ENCODE data around the gene CSPG4. TPM values are rescaled to one million over a fixed set of nuclear protein-coding genes. Genes with fewer than 3 reads are reported as not detected.

CSPG4 gene
- total and polyA plus RNA-seq, 2 of the 4 experiments (the other 2 are of a cell fraction), result 12.4 to 28.4 TPM

GRCh38 chr15:75653347-75653913 lies 59.2 kb downstream of the CSPG4 start:
- H2AK5ac ChIP-seq (ENCODE audit: low read depth, low read length), result peak overlapping the region; percentile 35; the same call in 1 of the 2 replicates
- H2BK15ac ChIP-seq (ENCODE audit: low read depth, low read length), result no peak overlapping the region
- H3K27me3 ChIP-seq (ENCODE audit: control insufficient read depth, insufficient read depth, low read length), result no peaks in the 10 kb centered on the region
- H2AK9ac ChIP-seq (replicated peaks; ENCODE audit: low read depth, low read length, poor library complexity), result peak overlapping the region; percentile 7
- in situ Hi-C loops (cut with MboI; ENCODE audit: low sequenced_read_pairs), result no loop called here
- no peak overlapping the region for H2BK120ac ChIP-seq (ENCODE audit: low read depth, low read length)
- H3K9me1 ChIP-seq (ENCODE audit: insufficient read depth, low read length), result peaks cover 49% of the 10 kb centered on the region
- H4K91ac ChIP-seq (ENCODE audit: insufficient read depth, low read depth, low read length), result no peak overlapping the region
- H3K18ac ChIP-seq (ENCODE audit: low read depth, low read length), result no peak overlapping the region
- ChIA-PET POLR2A (ENCODE audit: unreplicated experiment) (no interaction called here), CTCF (no interaction called here)
- no peak overlapping the region for H4K5ac ChIP-seq (ENCODE audit: low read depth, low read length)
- H2BK5ac ChIP-seq (ENCODE audit: low read depth, low read length, poor library complexity, severe bottlenecking), result no peak overlapping the region
- H4K8ac ChIP-seq (ENCODE audit: low read depth in 2 of 2, low read length in 2 of 2), result no peak overlapping the region
- dilution Hi-C loops (cut with HindIII; ENCODE audit: low sequenced_read_pairs, unreplicated experiment), result no loop called here
- H3K9ac ChIP-seq (ENCODE audit: low read depth, low read length), result 0 out of 2 replicates have a peak overlapping the region, but pooled peaks have one; percentile 4
- peak overlapping the region; percentile 29 for H2AFZ ChIP-seq (replicated peaks; ENCODE audit: low read length, poor library complexity)
- H3K14ac ChIP-seq (replicated peaks; ENCODE audit: low read depth, low read length), result no peak overlapping the region
- intact Hi-C loops (cut with micrococcal nuclease), result no loop called here
- H2BK20ac ChIP-seq (ENCODE audit: low read depth, low read length), result no peak overlapping the region
- no TSS peak for BruUV-seq (replicated peaks)
- H3K4ac ChIP-seq (ENCODE audit: low read depth, low read length), result no peak overlapping the region
- DNase-seq, result no peak
- WGBS, 2 experiments (ENCODE audit: extremely low coverage in 2 of 2, insufficient read length in 1 of 2), result 86% methylated on average over 7 of the region's 16 CpGs; no CpG with 5 or more reads in 1 of the 2 experiments
- peaks cover 41% of the 10 kb centered on the region for H3K4me1 ChIP-seq (ENCODE audit: control insufficient read depth, insufficient read depth, low read length)
- no peak for ATAC-seq (ENCODE audit: low read depth)
- no peaks in the 10 kb centered on the region for H3K9me3 ChIP-seq (ENCODE audit: control insufficient read depth, insufficient read depth, low read length)
- no peak overlapping the region for H3K56ac ChIP-seq (ENCODE audit: extremely low read depth, insufficient read depth, low read length)
- H3K4me3 ChIP-seq (ENCODE audit: insufficient read depth, low read depth, low read length), result no peak overlapping the region
- H3K36me3 ChIP-seq (ENCODE audit: control insufficient read depth, insufficient read depth, low read length), result peaks cover 66% of the 10 kb centered on the region
- peak overlapping the region; percentile 22 for H3K4me2 ChIP-seq (ENCODE audit: low read depth, low read length)
- H3K23ac ChIP-seq (ENCODE audit: low read depth, low read length), result no peak overlapping the region
- peaks cover 26 to 98% of the 10 kb centered on the region in 2 experiments for H3K79me1 ChIP-seq (ENCODE audit: low read depth in 1 of 2, low read length in 2 of 2)
- TF ChIP-seq, protein P1, sequence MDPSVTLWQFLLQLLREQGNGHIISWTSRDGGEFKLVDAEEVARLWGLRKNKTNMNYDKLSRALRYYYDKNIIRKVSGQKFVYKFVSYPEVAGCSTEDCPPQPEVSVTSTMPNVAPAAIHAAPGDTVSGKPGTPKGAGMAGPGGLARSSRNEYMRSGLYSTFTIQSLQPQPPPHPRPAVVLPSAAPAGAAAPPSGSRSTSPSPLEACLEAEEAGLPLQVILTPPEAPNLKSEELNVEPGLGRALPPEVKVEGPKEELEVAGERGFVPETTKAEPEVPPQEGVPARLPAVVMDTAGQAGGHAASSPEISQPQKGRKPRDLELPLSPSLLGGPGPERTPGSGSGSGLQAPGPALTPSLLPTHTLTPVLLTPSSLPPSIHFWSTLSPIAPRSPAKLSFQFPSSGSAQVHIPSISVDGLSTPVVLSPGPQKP (IDR thresholded peaks at IDR 0.05; ENCODE audit: borderline replicate concordance, low read depth, low read length), result no peak
- no peak for TF ChIP-seq MAFK (IDR thresholded peaks at IDR 0.05; ENCODE audit: low read depth, low read length)
- TF ChIP-seq CTCF (conservative IDR thresholded peaks at IDR 0.05; ENCODE audit: low read depth, low read length), result no peak
- TF ChIP-seq USF2 (IDR thresholded peaks at IDR 0.05; ENCODE audit: low read depth, low read length), result no peak
- no peak for TF ChIP-seq CEBPB (IDR thresholded peaks at IDR 0.05; ENCODE audit: low read depth, low read length)
- TF ChIP-seq FOS (IDR thresholded peaks at IDR 0.05; ENCODE audit: low read depth, low read length), result no peak
- peaks cover 96% of the 10 kb centered on the region for H4K20me1 ChIP-seq (ENCODE audit: insufficient read depth, low read length)
- no peak overlapping the region for H3K27ac ChIP-seq (ENCODE audit: insufficient read depth, low read length)

Measured in IMR-90 (cell line).